IMR-90 (cell line): ENCODE data around the gene IL18BP. TPM values are rescaled to one million over a fixed set of nuclear protein-coding genes. Genes with fewer than 3 reads are reported as not detected.

Source experiments
- ATAC-seq: fragments of 200-7000 bp; cut with Tn5 transposase; 2 replicates; pipeline ENCODE4 v1.9.1; 2020; ENCODE audit warnings: low read depth, mild to moderate bottlenecking, moderate library complexity
- Bru-seq: library from RNA; stranded (reverse); fragments of 400-500 nt; gene quantifications from one replicate; lab custom pipeline; 2021; lab: Mats Ljungman, UMichigan
- BruChase-seq, 2 experiments: library from RNA; stranded (reverse); fragments of 400-500 nt; gene quantifications; one replicate each; lab custom pipeline; 2021; lab: Mats Ljungman, UMichigan
- BruUV-seq: library from RNA; stranded (reverse); fragments of 400-500 nt; replicated peaks from 2 replicates; lab custom pipeline; 2021; lab: Mats Ljungman, UMichigan
- CTCF ChIA-PET: fragments of 300-600 bp; formaldehyde crosslinking; extraction: SDS; loops from one replicate; lab custom pipeline; 2021; ENCODE audit warnings: antibody characterized with exemption; lab: Yijun Ruan, JAX
- POLR2A ChIA-PET: fragments of 300-600 bp; sonication (Branson Sonifier 250); formaldehyde crosslinking; loops from one replicate; lab custom pipeline; 2022; ENCODE audit warnings: antibody characterized with exemption; ENCODE audit not compliant: unreplicated experiment; lab: Charles Lee
- DNase-seq: peaks from one replicate; pipeline ENCODE4 v3.0.0; 2013
- H2AFZ ChIP-seq: replicated peaks from 2 replicates; pipeline ENCODE3; 2013; ENCODE audit warnings: low read length, mild to moderate bottlenecking; ENCODE audit not compliant: poor library complexity
- H2AK5ac ChIP-seq: 2 replicates; pipeline ENCODE4 v1.6.1; 2013; ENCODE audit warnings: low read depth, low read length, inconsistent platforms
- H2AK9ac ChIP-seq: replicated peaks from 2 replicates; pipeline ENCODE3; 2013; ENCODE audit warnings: mild to moderate bottlenecking, low read depth, low read length, moderate library complexity; ENCODE audit not compliant: poor library complexity
- H2BK120ac ChIP-seq: 2 replicates; pipeline ENCODE4 v1.6.1; 2013; ENCODE audit warnings: low read depth, low read length, inconsistent platforms
- H2BK15ac ChIP-seq: 3 replicates; pipeline ENCODE4 v1.6.1; 2013; ENCODE audit warnings: low read depth, low read length, inconsistent platforms
- H2BK20ac ChIP-seq: 2 replicates; pipeline ENCODE4 v1.6.1; 2013; ENCODE audit warnings: low read depth, mild to moderate bottlenecking, inconsistent platforms, low read length, moderate library complexity
- H2BK5ac ChIP-seq: 2 replicates; pipeline ENCODE4 v1.6.1; 2013; ENCODE audit warnings: mild to moderate bottlenecking, low read depth, low read length, inconsistent platforms; ENCODE audit not compliant: poor library complexity, severe bottlenecking
- H3K14ac ChIP-seq: replicated peaks from 2 replicates; pipeline ENCODE4 v1.6.1; 2013; ENCODE audit warnings: low read depth, low read length, inconsistent platforms
- H3K18ac ChIP-seq: 2 replicates; pipeline ENCODE4 v1.6.1; 2013; ENCODE audit warnings: low read depth, low read length, control low read depth
- H3K23ac ChIP-seq: 2 replicates; pipeline ENCODE4 v1.6.1; 2013; ENCODE audit warnings: low read depth, low read length, inconsistent platforms
- H3K27ac ChIP-seq: 2 replicates; pipeline ENCODE4 v1.5.1; 2013; ENCODE audit warnings: mild to moderate bottlenecking, control low read depth, low read length; ENCODE audit not compliant: insufficient read depth
- H3K27me3 ChIP-seq: 2 replicates; pipeline ENCODE4 v1.6.1; 2013; ENCODE audit warnings: low read length; ENCODE audit not compliant: control insufficient read depth, insufficient read depth
- H3K36me3 ChIP-seq: 2 replicates; pipeline ENCODE4 v1.6.1; 2013; ENCODE audit warnings: low read length, mixed read lengths; ENCODE audit not compliant: control insufficient read depth, insufficient read depth
- H3K4ac ChIP-seq: 2 replicates; pipeline ENCODE4 v1.6.1; 2013; ENCODE audit warnings: low read depth, low read length, inconsistent platforms
- H3K4me1 ChIP-seq: 2 replicates; pipeline ENCODE4 v1.6.1; 2013; ENCODE audit warnings: low read length, mixed read lengths; ENCODE audit not compliant: control insufficient read depth, insufficient read depth
- H3K4me2 ChIP-seq: 2 replicates; pipeline ENCODE4 v1.6.1; 2013; ENCODE audit warnings: low read depth, mild to moderate bottlenecking, control low read depth, low read length, moderate library complexity
- H3K4me3 ChIP-seq: 2 replicates; pipeline ENCODE4 v1.5.1; 2013; ENCODE audit warnings: low read depth, mild to moderate bottlenecking, control low read depth, low read length, moderate library complexity; ENCODE audit not compliant: insufficient read depth
- H3K56ac ChIP-seq: 2 replicates; pipeline ENCODE4 v1.6.1; 2013; ENCODE audit warnings: low read length, inconsistent platforms; ENCODE audit not compliant: insufficient read depth; ENCODE audit errors: extremely low read depth
- H3K79me1 ChIP-seq, 2 experiments: 2 replicates each; pipeline ENCODE4 v1.6.1; 2013; ENCODE audit warnings: low read length in 2 of 2, inconsistent platforms in 1 of 2, low read depth in 1 of 2
- H3K9ac ChIP-seq: 2 replicates; pipeline ENCODE4 v1.6.1; 2013; ENCODE audit warnings: low read depth, low read length, control low read depth
- H3K9me1 ChIP-seq: 2 replicates; pipeline ENCODE4 v1.6.1; 2013; ENCODE audit warnings: low read length, inconsistent platforms; ENCODE audit not compliant: insufficient read depth
- H3K9me3 ChIP-seq: 2 replicates; pipeline ENCODE4 v1.6.1; 2013; ENCODE audit warnings: low read length; ENCODE audit not compliant: control insufficient read depth, insufficient read depth
- H4K20me1 ChIP-seq: 2 replicates; pipeline ENCODE4 v1.6.1; 2013; ENCODE audit warnings: low read length, inconsistent platforms; ENCODE audit not compliant: insufficient read depth
- H4K5ac ChIP-seq: 2 replicates; pipeline ENCODE4 v1.6.1; 2013; ENCODE audit warnings: mild to moderate bottlenecking, low read depth, low read length, control low read depth
- H4K8ac ChIP-seq, 2 experiments: 2 replicates each; pipeline ENCODE4 v1.6.1; 2013; ENCODE audit warnings: low read depth in 2 of 2, low read length in 2 of 2, control low read depth in 1 of 2, inconsistent platforms in 1 of 2
- H4K91ac ChIP-seq: 2 replicates; pipeline ENCODE4 v1.6.1; 2013; ENCODE audit warnings: low read depth, low read length, inconsistent platforms; ENCODE audit not compliant: insufficient read depth
- BHLHE40 ChIP-seq: fragments of 150-350 bp; IDR thresholded peaks from 2 replicates; pipeline ENCODE4 v1.6.1; 2016; ENCODE audit warnings: mild to moderate bottlenecking, low read depth, low read length
- CEBPB ChIP-seq: IDR thresholded peaks from 2 replicates; pipeline ENCODE4 v1.6.1; 2012; ENCODE audit warnings: low read depth, low read length, improper control_type of control experiment
- CTCF ChIP-seq: conservative IDR thresholded peaks from 2 replicates; pipeline ENCODE4 v1.5.1; 2012; ENCODE audit warnings: mild to moderate bottlenecking, low read depth, low read length, improper control_type of control experiment
- FOS ChIP-seq: fragments of 150-350 bp; IDR thresholded peaks from 2 replicates; pipeline ENCODE4 v1.6.1; 2016; ENCODE audit warnings: low read depth, low read length
- WGBS, 2 experiments: methylation state at CpG; one replicate each; pipeline versions ENCODE4 v1.1.5 to v1.1.7; 2013; ENCODE audit warnings: missing lambda C conversion rate in 2 of 2; ENCODE audit not compliant: insufficient read length in 1 of 2; ENCODE audit errors: extremely low coverage in 2 of 2; 5-methylcytosine and 5-hydroxymethylcytosine counted together
- dilution Hi-C: fragments of 300-500 bp; cut with HindIII; formaldehyde crosslinking; loops from one replicate; pipeline ENCODE4 v1.14.3; 2018; ENCODE audit warnings: low sequenced_read_pairs; ENCODE audit not compliant: unreplicated experiment
- in situ Hi-C: fragments of 300-500 bp; cut with MboI; formaldehyde crosslinking; loops from 3 replicates; pipeline ENCODE4 v1.14.3; 2019; ENCODE audit warnings: low sequenced_read_pairs, inconsistent platforms, mixed read lengths
- intact Hi-C: fragments of 100-400 bp; cut with micrococcal nuclease; formaldehyde crosslinking; loops from 2 replicates; pipeline ENCODE4 v1.10.0; 2022
- long read RNA-seq: library from polyadenylated mRNA; unstranded; transcript quantifications from one replicate; pipeline ENCODE4 v2.0.0, GENCODE V29; 2021; ENCODE audit not compliant: unreplicated experiment
- polyA plus RNA-seq, 3 experiments: library from polyadenylated mRNA; depleted of rRNA; stranded (reverse); fragments of >200 nt; gene quantifications; 2 replicates each; pipeline ENCODE4 v1.2.3, GENCODE V29; 2012; ENCODE audit warnings: low replicate concordance in 1 of 3
- total RNA-seq: library from RNA; depleted of rRNA; stranded (reverse); fragments of >200 nt; gene quantifications from 2 replicates; pipeline ENCODE4 v1.2.3, GENCODE V29; 2012; rRNA removed

IL18BP gene
- total RNA-seq, result 0.83 and 0.90 TPM in 2 replicates
- 3.2 and 3.7 TPM in 2 replicates for polyA plus RNA-seq (2012; rRNA removed)
- polyA plus RNA-seq (2012; cell fraction: cytosol; rRNA removed), result 0.55 and 0.79 TPM in 2 replicates
- polyA plus RNA-seq (2012; cell fraction: nucleus; rRNA removed; ENCODE audit: low replicate concordance), result 41.8 and 42.5 TPM in 2 replicates
- Bru-seq, nascent RNA, result percentile 70 among the genes with signal in this experiment
- BruChase-seq, experiment 1, labeled RNA remaining after a 6-hour chase, result percentile 75 among the genes with signal in this experiment
- BruChase-seq, experiment 2, labeled RNA remaining after a 2-hour chase, result percentile 87 among the genes with signal in this experiment
- long read RNA-seq, partial matches to known transcripts, result 0 of 1 reads
- long read RNA-seq, other reads (novel, unspliced or antisense), result 0 of 1 reads

GRCh38 chr11:71998649-71999310 is at the start of gene IL18BP:
IL18BP (plus strand) TSS chr11:71998909; CDS start chr11:71999985, 1,076 bp downstream.
- Histone ChIP-seq H3K36me3 (peaks cover 37% of the 10 kb centered on the region), H3K9me3 (no peaks in the 10 kb centered on the region), H3K27me3 (no peaks in the 10 kb centered on the region), H3K56ac (no peak within 1 kb of the TSS), H3K79me1 (peaks cover 0 to 21% of the 10 kb centered on the region in 2 experiments; a peak in 1 of 4 replicates), H3K18ac (no peak within 1 kb of the TSS), H2AFZ (no peak within 1 kb of the TSS), H3K4me1 (peaks cover 6% of the 10 kb centered on the region), H4K91ac (no peak within 1 kb of the TSS), H3K27ac (peak within 1 kb of the TSS; percentile 26; the same call in 1 of the 2 replicates), H2AK9ac (peak within 1 kb of the TSS; percentile 77), H4K8ac (peak within 1 kb of the TSS in 1 of 2 experiments; percentile 61; a peak in 2 of 4 replicates), H3K14ac (peak within 1 kb of the TSS; percentile 70; the same call in 1 of the 2 replicates), H3K4me2 (peak within 1 kb of the TSS; percentile 78), H2BK5ac (no peak within 1 kb of the TSS), H3K23ac (no peak within 1 kb of the TSS), H2BK15ac (no peak within 1 kb of the TSS), H3K4me3 (no peak within 1 kb of the TSS), H4K20me1 (peaks cover 25% of the 10 kb centered on the region), H3K9ac (no peak within 1 kb of the TSS; the same call in 1 of the 2 replicates), H2BK120ac (peak within 1 kb of the TSS; percentile 55; the same call in 1 of the 2 replicates), H3K9me1 (peaks cover 14% of the 10 kb centered on the region), H2BK20ac (no peak within 1 kb of the TSS), H3K4ac (no peak within 1 kb of the TSS), H4K5ac (peak within 1 kb of the TSS; percentile 15; the same call in 1 of the 2 replicates), H2AK5ac (no peak within 1 kb of the TSS)
- TF ChIP-seq BHLHE40, result no peak
- TF ChIP-seq FOS, result no peak
- TF ChIP-seq CTCF, result no peak
- TF ChIP-seq CEBPB, result no peak
- in situ Hi-C loops, result no loop called here
- ChIA-PET POLR2A (no interaction called here), CTCF (interaction anchor here (1.1 kb wide), 1 partner anchor 20 kb away, joined by 5 read pairs; no protein-coding TSS in a partner anchor)
- intact Hi-C loops, result no loop called here
- ATAC-seq, result no peak
- 91% methylated on average over 7 of the region's 11 CpGs; no CpG with 5 or more reads in 1 of the 2 experiments for WGBS, 2 experiments
- dilution Hi-C loops, result no loop called here
- no TSS peak for BruUV-seq
- DNase-seq, result no peak
